Measurements from ENCODE around the gene ADH1C.

ADH1C gene

GRCh38 chr4:99390055-99390454 is 37.5 kb upstream of the ADH1C start:
- Histone ChIP-seq H3K4me3 (ENCODE audit: low read depth in 1 of 2, low read length in 1 of 2) (no peak overlapping the region), H3K36me3 (no peaks in the 10 kb centered on the region), H3K27me3 (no peaks in the 10 kb centered on the region), H3K27ac (no peak overlapping the region), H3K4me1 (ENCODE audit: control insufficient read depth in 1 of 2, insufficient read depth in 1 of 2, low read depth in 1 of 2, low read length in 1 of 2) (no peaks in the 10 kb centered on the region), H3K9me3 (peaks cover 4% of the 10 kb centered on the region)
- no peak for TF ChIP-seq CTCF (IDR thresholded peaks at IDR 0.05)

- Histone ChIP-seq H3K9me3 (peaks cover 4% of the 10 kb centered on the region), H3K4me3 (ENCODE audit: low read depth in 1 of 2, low read length in 1 of 2) (no peak overlapping the region), H3K36me3 (no peaks in the 10 kb centered on the region), H3K27me3 (no peaks in the 10 kb centered on the region), H3K4me1 (ENCODE audit: control insufficient read depth in 1 of 2, insufficient read depth in 1 of 2, low read depth in 1 of 2, low read length in 1 of 2) (no peaks in the 10 kb centered on the region), H3K27ac (no peak overlapping the region)
- no peak for TF ChIP-seq CTCF (IDR thresholded peaks at IDR 0.05)
Measured at GRCh38 chr4:99389606-99390005, 37.1 kb upstream of the ADH1C start.

- Histone ChIP-seq H3K36me3 (no peaks in the 10 kb centered on the region), H3K27ac (no peak overlapping the region), H3K4me3 (ENCODE audit: low read depth in 1 of 2, low read length in 1 of 2) (no peak overlapping the region), H3K4me1 (ENCODE audit: control insufficient read depth in 1 of 2, insufficient read depth in 1 of 2, low read depth in 1 of 2, low read length in 1 of 2) (no peaks in the 10 kb centered on the region), H3K27me3 (no peaks in the 10 kb centered on the region), H3K9me3 (no peaks in the 10 kb centered on the region)
- no peak for TF ChIP-seq CTCF (IDR thresholded peaks at IDR 0.05)
Measured at GRCh38 chr4:99383833-99384392, 31.4 kb upstream of the ADH1C start.

GRCh38 chr4:99383399-99383798 is 30.9 kb upstream of the ADH1C start:
- Histone ChIP-seq H3K27me3 (no peaks in the 10 kb centered on the region), H3K36me3 (no peaks in the 10 kb centered on the region), H3K9me3 (no peaks in the 10 kb centered on the region), H3K4me1 (ENCODE audit: control insufficient read depth in 1 of 2, insufficient read depth in 1 of 2, low read depth in 1 of 2, low read length in 1 of 2) (no peaks in the 10 kb centered on the region), H3K27ac (no peak overlapping the region), H3K4me3 (ENCODE audit: low read depth in 1 of 2, low read length in 1 of 2) (no peak overlapping the region)
- no peak for TF ChIP-seq CTCF (IDR thresholded peaks at IDR 0.05)

- no peak overlapping the region for H3K27ac ChIP-seq
- H3K36me3 ChIP-seq = no peaks in the 10 kb centered on the region
- H3K4me1 ChIP-seq (ENCODE audit: control insufficient read depth in 1 of 2, insufficient read depth in 1 of 2, low read depth in 1 of 2, low read length in 1 of 2) = no peaks in the 10 kb centered on the region
- H3K9me3 ChIP-seq = no peaks in the 10 kb centered on the region
- TF ChIP-seq CTCF (IDR thresholded peaks at IDR 0.05) = no peak
- no peak overlapping the region for H3K4me3 ChIP-seq (ENCODE audit: low read depth in 1 of 2, low read length in 1 of 2)
- H3K27me3 ChIP-seq = no peaks in the 10 kb centered on the region
Measured at GRCh38 chr4:99382745-99383360, 30.3 kb upstream of the ADH1C start.

Measured in neutrophil (primary cell).